SK-N-MC (cell line): ENCODE data around the gene ELAVL2.

ENCODE experiments used
- EZH2 ChIP-seq: fragments of 200-600 bp; sonication (generic); IDR thresholded peaks from one replicate; pipeline ENCODE4 v1.6.1; 2017; ENCODE audit warnings: antibody characterized with exemption
- POLR2AphosphoS5 ChIP-seq: IDR thresholded peaks from 2 replicates; pipeline ENCODE4 v1.6.1; 2012; ENCODE audit warnings: mild to moderate bottlenecking, low read depth, low read length, borderline replicate concordance

- TF ChIP-seq POLR2AphosphoS5 = no peak
- TF ChIP-seq EZH2 = no peak
Measured at GRCh38 chr9:23659346-23660006, 166.6 kb downstream of the ELAVL2 start.
